ENCODE results near the gene LRP1.

GRCh38 chr12:57129889-57130288 is 1.6 kb downstream of the LRP1 start:
- TF ChIP-seq, protein P1, sequence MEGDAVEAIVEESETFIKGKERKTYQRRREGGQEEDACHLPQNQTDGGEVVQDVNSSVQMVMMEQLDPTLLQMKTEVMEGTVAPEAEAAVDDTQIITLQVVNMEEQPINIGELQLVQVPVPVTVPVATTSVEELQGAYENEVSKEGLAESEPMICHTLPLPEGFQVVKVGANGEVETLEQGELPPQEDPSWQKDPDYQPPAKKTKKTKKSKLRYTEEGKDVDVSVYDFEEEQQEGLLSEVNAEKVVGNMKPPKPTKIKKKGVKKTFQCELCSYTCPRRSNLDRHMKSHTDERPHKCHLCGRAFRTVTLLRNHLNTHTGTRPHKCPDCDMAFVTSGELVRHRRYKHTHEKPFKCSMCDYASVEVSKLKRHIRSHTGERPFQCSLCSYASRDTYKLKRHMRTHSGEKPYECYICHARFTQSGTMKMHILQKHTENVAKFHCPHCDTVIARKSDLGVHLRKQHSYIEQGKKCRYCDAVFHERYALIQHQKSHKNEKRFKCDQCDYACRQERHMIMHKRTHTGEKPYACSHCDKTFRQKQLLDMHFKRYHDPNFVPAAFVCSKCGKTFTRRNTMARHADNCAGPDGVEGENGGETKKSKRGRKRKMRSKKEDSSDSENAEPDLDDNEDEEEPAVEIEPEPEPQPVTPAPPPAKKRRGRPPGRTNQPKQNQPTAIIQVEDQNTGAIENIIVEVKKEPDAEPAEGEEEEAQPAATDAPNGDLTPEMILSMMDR (conservative IDR thresholded peaks at IDR 0.05; ENCODE audit: low read length), result no peak
- no peak for TF ChIP-seq EZH2phosphoT487 (IDR thresholded peaks at IDR 0.05; ENCODE audit: borderline replicate concordance, low read depth, low read length)
